Kidney tubule cell (primary cell): ENCODE data around the gene STK32B.

ENCODE experiments used
- DNase-seq: peaks from one replicate; pipeline ENCODE4 v3.0.0-alpha.2; 2018; ENCODE audit warnings: low spot score

Gene STK32B

DNA sequence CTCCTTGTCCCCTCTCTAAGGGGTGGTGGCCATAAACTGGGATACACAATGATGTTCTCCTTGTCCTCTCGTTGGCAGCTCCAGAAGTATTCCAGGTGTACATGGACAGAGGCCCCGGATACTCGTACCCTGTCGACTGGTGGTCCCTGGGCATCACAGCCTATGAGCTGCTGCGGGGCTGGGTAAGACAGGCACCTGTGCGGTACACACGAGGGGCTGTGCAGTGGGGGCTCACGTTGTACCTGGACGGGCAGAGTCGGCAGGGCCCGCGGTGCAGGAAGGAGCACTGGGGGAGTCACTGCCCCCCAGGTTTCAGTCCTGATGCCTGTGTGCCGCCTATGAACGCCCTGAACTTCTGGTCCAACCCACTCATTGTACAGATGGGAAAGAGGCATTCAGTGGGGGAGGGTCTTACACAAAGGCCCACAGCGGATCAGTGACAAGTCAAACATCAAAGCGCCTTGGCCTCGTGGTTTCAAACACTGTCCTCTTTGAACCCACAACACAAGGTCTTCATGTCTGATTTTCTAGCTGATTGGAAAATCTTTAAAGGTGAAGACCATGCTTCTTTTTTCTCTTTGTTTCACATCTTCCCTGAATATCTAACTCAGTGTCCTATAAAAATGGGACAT is 395.4 kb downstream of the STK32B start:
- DNase-seq = no peak

DNA sequence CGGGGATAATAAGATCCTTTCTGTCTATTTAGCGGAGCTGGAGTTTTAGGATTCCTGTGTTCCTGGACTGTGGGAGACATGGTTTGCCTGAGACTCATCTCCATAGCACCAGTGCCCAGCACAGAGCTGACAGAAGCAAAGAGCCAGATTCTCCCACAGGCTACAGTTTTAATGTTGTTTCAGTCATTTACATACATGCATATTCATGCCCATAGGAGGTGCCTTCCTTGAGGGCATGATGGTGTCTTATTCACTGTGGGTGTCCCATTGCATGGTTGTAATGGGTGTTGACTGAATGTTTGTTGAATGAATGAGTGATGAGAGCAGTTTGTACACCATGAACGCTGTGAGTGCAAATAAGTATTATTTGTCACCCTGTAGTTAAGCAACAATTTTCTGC is 396.5 kb downstream of the STK32B start:
- DNase-seq = no peak

DNA sequence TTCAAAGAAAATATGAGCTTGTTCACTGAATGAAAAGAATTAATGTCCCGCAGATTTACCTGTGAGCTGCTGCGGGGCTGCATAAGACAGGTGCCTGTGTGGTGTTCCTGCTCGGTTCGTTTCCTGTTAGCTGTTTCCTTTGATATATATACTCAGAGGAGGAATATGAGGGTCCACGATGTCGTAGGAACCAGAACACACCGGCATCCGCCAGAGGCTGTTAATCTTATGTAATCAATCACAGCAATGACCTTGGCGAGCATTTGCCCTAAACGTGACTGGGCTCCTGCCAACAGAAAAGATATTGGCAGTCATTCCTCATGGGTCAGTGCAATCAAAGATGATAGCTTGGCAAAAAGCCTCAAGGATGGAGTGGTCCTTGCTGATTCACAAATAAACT is 396.9 kb downstream of the STK32B start:
- DNase-seq = no peak

DNA sequence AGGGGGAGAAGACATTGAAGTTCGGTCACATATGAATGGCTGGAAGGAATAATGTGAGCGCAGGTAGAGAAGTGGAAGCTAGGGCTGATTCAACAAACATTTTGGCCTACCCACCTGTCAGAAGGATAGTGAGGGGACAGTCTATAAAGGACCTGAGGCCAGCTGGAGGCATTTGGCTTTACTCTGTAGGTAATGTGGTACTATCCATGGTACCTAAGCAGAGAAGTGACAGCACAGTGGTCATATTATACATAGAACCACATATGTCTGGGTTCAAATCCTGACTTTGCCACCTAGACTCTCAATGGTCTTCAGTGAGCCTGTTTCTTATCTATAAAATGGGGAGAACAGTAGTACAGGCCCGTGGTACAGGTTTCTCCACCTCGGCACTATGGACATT is 400.0 kb downstream of the STK32B start:
- no peak for DNase-seq

DNA sequence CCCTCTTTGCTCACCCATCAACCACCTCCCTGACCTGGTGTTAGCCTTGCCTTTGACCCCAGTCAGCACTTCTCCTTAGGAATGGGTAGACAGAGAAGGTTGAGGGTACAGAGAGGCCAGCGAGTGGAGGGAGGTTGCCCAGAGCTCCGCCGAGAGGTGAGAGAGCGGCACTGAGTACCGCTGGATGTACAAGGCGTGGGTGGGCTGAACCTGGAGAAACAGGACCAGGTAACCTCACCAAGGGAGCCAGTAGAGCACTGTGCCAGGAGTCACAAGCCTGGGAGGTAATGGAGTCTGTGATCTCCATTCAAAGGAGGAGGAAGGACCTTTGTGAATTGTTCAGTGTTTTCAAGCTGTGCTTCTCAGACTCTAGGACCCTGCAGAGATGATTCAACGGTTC is 400.9 kb downstream of the STK32B start:
- no peak for DNase-seq

DNA sequence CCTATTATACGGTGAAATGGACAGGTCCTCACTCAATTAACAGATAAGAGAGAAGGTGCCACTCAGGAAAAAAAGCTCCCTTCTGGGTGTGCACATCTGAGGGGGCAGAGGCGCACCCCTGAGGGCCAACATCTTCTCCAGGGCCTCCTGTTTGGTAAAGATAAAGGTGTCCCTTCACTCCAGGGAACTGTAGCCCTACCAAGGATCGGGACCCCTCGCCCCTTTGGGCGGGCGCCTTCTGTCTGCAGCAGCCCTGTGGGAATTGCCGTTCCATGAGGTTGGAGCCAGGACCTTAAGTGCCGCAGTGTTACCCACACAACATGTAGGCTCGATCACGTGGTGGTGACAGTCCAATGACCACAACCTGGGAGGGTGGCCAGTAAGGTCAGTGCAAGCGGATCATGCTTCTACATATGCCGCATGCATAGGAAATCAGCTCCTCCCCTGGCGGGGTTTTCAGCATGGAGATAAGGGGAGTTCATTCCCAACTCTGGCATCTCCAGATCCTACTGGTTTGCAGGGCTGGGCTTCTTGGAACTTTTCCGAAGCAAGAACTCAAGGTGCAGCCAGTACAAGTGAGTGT is 403.8 kb downstream of the STK32B start:
- no peak for DNase-seq

DNA sequence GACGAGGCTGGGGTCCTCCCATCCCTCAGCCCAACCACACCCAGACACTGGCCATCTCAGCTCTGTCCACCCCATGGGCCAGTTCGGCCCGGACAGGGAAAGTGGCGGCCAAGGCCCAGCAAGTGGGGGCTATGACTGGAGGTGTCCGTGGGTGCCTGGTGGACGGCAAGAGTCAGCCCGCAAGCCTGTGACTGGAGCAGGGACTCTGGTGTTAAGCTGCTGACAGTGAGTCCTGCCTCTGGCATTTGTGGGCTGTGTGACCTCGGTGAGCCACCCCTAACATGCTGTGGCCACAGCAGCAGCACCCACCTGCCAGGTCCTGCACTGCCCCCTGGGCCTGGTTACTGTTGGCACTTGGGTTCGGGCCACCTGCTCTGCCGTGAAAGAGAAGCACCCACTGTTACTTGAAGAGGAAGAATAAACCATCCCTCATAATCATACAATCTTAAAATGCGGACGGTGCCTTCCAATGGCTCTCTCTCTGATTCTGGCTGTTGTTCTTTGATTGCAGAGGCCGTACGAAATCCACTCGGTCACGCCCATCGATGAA is 405.1 kb downstream of the STK32B start:
- DNase-seq = no peak

DNA sequence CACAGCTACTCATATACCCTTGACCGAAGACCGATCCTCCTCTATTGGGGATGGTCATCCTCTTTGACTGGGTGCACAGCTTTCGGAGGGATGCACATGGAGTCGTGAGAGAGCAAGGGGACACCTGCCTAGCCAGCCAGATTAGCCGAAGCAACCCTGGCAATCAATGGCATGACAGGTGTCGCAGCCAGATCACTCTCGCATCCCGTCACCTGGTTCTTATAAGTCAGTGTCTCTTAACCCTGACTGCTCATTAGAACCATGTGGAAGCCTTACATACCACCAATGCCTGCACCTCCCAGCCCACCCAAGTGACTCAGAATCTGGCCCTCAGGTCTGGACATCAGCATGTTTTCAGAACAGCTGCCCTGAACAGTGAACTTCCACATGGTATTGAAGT is 407.4 kb downstream of the STK32B start:
- no peak for DNase-seq

DNA sequence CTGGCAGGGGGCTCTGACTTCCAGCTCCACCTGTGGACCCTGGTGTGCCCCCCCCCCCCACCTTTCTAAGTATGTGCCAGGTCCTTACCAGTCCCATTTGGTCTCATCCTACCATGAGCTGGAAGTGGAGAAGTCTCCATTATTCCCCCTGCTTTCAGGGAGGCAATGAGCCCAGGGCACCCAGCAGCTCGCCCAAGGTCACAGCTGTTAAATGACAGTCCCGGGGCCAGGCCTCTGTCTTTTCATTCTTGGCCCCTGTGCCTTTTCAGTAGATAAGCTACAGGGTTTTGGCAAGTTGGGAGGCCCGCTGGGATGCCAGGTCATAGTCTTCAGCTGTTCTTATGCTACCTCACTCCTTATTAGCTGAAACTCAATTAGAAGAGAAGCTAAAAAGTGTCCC is 408.0 kb downstream of the STK32B start:
- no peak for DNase-seq

DNA sequence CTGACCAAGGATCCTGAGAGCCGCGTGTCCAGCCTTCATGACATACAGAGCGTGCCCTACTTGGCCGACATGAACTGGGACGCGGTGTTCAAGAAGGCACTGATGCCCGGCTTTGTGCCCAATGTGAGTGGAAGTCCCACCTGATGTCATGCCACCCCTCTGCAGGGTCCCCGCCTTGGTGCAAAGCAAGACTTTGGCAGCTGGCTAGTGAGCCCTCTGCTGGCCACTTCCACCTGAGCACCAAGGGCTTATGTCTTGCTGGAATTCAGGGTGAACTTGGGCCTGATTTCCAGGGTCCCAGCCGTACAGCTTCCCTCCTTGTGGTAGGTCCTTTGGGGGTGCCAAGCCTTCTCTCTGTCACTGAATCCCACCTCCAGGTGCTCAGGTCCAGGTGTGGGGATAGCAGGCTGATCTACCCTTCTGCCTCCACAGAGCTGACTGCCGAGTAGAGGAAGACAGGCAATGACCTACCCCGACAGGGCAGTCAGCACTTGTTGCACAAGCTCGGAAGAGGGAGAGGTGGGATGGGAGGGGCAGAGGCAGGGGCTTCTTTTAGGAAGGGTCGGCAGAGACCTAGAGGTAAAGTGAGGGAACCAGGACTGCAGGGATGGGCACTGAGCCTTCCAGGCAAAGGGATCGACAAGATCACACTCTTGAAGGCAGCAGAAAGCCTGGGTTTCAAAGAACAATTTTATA is 409.0 kb downstream of the STK32B start:
- DNase-seq = peak; percentile 31

DNA sequence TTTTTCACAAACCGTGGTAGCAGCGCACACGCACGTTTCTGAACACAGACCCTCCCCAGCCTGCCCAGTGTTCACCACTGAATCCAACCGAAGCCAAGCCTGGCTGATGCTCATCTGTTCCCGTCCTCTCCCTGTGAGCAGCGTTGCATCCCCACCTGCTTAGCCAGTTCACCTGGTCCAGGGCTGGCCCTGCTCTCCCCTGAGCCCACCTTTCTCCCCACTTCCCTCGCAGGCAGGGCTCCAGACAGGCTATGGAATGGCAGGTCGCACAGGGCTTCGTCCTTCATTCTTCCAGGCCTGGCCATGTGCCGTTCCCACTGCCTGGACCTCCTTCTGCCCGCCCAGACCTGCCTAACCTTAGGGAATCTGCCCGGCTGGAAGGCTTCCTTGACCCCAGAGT is 410.2 kb downstream of the STK32B start:
- no peak for DNase-seq

DNA sequence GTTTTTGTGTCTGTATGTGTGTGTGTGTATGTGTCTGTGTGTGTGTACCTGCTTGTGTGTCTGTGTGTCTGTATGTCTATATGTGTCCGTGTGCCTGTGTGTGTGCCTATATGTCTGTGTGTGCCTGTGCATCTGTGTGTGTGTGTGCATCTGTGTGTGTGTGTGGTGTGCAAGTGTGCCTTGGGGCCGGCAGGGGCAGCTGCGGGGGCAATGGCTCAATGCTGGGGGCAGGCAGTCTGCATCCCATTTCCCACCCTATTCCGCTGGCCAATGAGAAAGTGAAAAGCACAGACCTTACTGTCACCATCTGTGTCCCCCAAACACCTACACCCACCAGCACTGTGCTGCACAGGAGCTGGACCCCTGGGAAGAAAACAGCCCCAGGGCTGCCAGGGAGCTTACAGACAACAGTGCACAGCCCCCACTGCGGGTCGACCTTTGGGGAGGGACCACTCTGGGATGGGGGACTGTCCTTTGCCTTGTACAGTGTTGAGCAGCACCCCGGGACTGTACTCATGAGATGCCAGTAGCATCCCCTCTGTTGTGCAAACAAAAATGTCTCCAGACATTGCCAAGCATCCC is 411.1 kb downstream of the STK32B start:
- no peak for DNase-seq

DNA sequence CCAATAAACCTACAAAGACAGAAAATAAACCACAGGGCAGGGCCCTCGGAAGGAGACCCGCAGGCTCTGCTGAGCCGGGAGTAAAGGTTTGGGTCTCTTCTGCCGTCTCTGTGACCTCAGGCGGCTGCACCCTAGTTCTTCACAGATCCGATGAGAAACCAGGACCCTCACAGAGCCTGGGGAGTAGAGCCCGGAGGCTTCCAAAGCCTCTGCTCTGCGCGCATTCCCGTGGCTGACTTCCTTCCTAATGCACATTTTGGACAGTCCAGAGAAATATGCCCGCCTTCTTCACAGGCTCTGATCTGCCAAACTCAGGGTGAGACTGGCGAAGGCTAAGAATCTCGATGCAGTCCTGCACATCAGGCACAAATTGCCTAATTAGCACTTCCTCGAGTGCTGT is 411.6 kb downstream of the STK32B start:
- DNase-seq = no peak

DNA sequence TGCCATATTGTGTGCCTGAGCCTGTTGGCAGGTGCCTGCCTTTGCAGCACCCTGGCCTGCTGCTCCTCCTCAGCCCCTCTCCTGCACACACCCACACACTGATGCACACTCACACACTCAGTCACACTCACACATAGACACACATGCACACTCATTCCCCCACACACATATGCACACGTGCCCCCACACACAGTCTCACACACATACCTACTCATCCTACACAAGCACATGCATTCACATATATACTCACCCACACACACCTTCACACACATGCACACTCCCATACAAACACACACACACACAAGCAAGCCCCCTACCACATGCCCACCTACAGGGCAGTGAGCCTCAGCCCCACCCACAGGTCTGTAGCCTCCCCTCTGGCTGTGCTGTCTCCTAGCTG is 412.1 kb downstream of the STK32B start:
- no peak for DNase-seq

DNA sequence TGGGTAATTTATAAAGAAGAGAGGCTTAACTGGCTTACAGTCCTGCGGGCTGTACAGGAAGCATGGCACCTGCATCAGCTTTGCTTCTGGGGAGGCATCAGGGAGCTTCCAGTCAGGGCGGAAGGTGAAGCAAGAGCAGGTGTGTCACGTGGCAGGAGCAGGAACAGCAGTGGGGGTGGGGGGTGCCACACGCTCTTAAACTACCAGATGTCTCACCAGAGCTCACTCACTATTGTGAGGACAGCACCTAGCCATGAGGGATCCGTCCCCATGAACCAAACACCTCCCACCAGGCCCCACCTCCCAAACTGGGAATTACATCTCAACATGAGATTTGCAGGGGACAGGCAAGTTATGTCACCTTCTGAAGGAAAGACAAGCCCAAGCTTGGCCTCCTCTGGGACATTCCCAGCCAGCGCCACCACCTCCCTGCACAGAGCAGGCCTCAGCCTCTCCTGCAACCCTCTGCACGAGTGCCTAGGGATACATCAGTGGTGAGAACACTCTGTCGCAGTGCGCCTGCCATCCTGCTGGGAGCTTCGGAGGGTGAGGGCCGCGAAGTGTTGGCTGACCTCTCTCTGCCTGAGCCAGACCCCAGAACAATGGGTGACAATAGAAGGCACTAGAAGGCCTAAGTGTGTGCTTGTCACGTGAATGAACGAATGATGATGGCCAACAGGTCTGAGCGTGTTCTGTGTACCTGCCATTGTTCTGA is 412.8 kb downstream of the STK32B start:
- no peak for DNase-seq

DNA sequence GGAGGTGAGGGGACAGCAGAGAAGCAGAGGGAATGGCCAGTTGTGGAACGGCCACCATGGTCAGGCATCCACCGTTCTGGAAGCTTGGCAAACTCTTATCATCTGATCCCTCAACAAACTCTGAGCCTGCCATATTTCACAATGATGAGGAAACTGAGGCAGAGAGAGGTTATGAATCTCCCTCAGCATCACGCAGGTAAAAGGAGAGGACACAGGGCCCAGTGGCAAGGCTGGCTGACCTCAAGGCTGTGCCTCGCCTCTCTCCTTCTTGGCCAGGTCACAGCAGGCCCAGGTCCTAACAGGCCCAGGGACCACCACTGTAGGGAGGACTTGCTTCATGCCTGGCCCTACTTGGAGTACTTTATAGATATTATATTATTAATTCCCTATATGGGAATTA is 414.2 kb downstream of the STK32B start:
- no peak for DNase-seq

DNA sequence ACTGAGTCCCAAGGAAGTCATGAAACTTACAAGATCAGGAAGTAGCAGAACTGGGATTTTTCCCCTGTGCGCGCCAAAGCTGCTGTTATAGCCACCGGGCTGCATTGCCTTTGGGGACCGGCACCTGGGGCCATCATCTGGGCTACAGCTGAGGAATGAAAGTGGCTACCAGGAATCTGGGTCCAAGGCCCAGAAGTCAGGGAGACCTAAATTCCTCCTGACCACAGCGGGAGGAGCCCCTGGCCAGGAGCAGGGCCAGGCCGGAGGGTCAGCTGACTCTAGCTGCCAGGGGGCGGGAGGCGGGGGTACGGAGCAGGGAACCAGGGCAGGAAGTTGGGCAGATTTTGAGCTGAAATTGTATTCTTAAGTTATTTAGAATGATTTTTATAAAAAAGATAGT is 414.7 kb downstream of the STK32B start:
- no peak for DNase-seq

DNA sequence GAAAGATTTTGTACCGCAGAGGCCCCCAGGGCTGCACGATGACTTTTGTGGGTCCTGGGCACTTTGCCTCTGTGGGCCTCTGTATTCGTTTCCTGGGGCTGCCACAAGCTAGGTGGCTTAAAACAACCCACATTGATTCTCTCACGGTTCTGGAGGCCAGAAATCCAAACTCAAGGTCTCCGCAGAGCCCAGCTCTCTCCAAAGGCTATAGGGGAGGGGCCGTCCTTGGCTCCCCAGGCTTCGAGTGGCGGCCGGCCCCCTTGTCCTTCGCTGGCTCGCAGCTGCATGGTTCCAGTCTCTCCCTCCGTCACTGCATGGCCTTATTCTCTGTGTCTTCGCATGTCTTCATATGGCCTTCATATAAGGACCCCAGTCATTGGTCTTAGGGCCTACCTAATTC is 415.8 kb downstream of the STK32B start:
- no peak for DNase-seq

DNA sequence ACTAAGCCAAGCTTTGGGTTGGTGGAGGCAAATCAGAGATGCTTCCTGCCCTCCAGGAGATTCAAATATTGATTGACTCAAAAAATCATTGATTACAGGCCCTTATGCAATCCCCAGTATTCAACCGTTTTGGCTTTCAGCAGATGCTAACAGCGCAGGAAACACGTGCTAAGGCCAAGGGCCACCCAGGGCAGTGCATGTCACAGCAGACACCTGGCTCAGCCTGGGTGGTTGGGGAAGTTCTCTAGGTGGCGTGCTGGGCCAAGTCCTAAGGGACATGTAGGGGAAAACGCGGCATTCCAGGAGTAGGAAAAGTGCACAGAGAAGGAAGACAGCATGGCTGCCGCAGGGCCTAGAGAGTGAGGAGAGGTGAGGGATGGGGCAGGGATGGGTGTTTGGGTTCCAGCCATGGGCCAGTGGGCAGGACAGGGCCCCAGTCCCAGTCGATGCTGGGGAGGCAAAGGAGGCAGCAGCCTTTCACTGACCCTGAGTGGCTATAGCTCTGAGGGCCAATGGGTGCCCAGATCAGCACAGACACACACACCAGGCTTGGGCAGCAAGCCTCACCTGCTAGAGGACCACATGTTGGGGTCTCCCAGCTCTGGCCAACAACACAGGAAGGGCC is 418.0 kb downstream of the STK32B start:
- no peak for DNase-seq

DNA sequence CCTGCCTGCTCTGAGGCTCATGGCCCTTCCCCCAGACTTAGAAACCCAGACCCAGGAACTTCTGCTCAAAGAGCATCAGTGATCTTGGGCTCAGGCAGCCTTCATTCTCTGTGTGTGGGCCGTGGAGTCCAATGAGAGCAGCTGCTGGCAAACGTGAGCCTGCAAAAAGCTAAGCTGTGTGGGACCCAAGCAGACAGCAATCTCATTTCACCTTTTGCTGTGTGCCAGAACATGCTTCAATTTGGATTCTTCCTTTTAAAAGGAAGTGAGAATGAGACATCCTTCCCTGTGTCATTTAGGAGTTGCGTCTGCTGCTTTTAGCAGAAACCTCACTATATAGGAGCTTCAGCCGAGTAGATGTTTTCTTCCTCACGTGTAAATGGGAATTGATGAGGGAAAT is 418.6 kb downstream of the STK32B start:
- DNase-seq = no peak

DNA sequence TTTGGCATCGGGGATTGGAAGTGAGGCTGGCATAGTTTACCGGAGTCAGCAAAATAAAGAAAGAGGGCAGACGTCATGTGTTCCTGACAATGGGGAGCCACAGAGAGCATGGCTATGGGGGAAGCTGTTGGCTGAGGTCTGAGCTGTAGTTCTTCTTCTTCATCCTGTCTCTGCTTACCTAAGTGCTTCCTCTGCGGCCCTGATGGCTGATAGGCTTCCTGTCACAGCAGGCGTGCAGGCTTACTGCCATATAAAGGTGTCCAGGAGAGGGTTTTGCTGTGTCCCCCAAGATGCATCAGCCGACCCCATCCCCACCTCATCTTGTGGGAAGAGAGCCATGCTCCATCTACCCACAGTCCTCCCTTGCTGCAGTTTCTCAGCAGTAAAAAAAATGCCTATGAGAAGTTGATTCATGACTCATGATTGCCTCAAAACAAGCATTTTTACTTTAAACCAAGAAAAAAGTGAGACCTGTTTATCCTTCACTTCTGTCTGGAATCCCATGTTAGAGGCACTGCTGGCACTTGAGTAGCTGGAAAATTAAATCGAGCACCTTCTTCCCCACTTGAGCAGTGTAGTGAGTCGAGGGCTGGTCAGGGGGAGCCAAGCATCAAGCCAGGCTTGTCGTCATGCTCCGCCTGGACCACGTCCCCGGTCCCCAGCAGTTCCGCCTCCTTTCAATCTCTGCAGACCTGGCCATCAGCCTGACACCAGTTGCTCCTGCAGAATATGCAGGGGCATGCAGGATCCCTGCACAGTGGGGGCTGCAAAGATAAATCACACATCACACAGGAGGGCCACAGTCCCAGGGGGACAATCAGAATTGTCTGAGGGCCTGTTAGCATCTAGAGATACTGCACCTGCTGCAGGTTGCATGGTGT is 419.3 kb downstream of the STK32B start:
- DNase-seq = no peak
